Hepatic stellate cell (primary cell): ENCODE data around the gene INHBC.

ENCODE experiments used
- DNase-seq: peaks from one replicate; pipeline ENCODE4 v3.0.0; 2011; ENCODE audit warnings: low spot score

The INHBC gene

DNA sequence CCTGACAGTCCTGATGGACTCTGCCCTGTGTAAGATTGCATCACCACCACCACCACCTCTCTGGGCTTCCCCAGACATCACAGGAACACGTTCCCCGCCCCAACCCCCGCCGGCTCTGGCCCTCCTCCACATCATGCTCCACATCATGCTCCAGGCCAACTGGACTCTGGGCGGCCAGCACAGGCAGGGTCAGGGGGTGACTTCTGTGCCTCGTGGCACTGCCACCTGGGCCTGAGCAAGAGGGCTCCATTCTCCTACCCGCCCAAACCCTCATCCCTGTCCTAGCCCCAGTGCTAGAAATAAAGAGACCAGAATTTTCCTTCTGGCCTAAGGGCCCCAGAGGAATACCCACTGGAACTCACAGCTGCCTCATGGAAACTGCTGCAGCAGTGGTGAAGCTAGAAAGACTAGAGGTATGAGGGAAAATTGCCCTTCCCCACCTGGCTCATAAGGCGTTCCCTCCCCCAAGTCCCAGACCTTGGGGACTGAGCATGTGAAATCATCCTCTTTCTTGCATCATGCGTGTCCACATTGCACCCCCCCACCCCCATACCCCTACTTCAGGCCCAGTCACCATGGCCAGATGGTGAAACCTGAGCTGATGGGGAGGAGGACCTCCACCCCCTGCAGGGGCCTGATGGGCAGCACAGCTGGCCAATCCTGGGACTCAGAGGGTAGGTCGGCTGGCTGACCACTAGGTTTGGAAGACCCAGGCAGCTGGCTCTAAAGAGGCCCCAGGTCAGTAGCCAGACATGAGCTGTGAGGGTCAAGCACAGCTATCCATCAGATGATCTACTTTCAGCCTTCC, 20.2 kb downstream of the INHBC start, which contains the start of gene INHBE:
Gene INHBE (plus strand): TSS at position 742 of the 808 bp plus-strand sequence. CDS start 230 bp downstream, outside the sequence.
- no peak for DNase-seq

DNA sequence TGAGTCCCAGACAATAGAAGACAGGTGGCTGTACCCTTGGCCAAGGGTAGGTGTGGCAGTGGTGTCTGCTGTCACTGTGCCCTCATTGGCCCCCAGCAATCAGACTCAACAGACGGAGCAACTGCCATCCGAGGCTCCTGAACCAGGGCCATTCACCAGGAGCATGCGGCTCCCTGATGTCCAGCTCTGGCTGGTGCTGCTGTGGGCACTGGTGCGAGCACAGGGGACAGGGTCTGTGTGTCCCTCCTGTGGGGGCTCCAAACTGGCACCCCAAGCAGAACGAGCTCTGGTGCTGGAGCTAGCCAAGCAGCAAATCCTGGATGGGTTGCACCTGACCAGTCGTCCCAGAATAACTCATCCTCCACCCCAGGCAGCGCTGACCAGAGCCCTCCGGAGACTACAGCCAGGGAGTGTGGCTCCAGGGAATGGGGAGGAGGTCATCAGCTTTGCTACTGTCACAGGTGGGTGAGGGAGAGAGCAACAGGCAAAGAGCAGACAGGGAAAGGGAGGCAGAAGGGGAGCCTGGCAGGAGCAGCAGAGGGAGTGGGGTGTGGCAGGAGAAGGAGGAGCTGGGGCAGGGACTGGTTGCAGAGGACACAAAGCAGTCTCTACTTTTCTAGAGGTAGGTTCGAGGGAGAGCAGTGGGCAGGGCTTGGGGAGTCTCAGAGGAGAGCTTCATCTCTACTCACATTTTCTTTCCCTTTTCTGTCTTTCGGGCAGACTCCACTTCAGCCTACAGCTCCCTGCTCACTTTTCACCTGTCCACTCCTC, 21.0 kb downstream of the INHBC start:
- DNase-seq, result no peak

DNA sequence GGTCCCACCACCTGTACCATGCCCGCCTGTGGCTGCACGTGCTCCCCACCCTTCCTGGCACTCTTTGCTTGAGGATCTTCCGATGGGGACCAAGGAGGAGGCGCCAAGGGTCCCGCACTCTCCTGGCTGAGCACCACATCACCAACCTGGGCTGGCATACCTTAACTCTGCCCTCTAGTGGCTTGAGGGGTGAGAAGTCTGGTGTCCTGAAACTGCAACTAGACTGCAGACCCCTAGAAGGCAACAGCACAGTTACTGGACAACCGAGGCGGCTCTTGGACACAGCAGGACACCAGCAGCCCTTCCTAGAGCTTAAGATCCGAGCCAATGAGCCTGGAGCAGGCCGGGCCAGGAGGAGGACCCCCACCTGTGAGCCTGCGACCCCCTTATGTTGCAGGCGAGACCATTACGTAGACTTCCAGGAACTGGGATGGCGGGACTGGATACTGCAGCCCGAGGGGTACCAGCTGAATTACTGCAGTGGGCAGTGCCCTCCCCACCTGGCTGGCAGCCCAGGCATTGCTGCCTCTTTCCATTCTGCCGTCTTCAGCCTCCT, 21.6 kb downstream of the INHBC start:
- no peak for DNase-seq

DNA sequence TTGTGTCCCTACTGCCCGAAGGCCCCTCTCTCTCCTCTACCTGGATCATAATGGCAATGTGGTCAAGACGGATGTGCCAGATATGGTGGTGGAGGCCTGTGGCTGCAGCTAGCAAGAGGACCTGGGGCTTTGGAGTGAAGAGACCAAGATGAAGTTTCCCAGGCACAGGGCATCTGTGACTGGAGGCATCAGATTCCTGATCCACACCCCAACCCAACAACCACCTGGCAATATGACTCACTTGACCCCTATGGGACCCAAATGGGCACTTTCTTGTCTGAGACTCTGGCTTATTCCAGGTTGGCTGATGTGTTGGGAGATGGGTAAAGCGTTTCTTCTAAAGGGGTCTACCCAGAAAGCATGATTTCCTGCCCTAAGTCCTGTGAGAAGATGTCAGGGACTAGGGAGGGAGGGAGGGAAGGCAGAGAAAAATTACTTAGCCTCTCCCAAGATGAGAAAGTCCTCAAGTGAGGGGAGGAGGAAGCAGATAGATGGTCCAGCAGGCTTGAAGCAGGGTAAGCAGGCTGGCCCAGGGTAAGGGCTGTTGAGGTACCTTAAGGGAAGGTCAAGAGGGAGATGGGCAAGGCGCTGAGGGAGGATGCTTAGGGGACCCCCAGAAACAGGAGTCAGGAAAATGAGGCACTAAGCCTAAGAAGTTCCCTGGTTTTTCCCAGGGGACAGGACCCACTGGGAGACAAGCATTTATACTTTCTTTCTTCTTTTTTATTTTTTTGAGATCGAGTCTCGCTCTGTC, 22.3 kb downstream of the INHBC start:
- DNase-seq, result no peak

DNA sequence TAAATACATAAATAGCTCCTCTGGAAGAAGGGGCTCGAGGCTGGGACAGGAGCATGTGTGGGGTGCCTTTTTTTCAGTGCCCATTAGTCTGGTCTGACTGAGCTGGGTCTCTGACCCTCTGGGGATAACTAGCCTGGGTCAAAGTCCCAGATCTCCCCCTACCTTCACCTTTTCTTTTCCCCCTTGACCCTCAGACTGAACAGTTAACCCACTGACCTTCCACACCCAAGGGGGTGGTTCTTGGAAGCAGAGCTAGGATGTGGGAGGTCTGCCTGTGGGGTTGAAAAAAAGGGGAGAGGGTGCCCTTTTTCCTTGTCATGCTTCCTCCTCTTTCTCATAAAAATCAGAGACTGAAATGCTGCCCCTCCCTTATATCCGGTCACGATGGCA, 24.1 kb downstream of the INHBC start:
- DNase-seq, result no peak

DNA sequence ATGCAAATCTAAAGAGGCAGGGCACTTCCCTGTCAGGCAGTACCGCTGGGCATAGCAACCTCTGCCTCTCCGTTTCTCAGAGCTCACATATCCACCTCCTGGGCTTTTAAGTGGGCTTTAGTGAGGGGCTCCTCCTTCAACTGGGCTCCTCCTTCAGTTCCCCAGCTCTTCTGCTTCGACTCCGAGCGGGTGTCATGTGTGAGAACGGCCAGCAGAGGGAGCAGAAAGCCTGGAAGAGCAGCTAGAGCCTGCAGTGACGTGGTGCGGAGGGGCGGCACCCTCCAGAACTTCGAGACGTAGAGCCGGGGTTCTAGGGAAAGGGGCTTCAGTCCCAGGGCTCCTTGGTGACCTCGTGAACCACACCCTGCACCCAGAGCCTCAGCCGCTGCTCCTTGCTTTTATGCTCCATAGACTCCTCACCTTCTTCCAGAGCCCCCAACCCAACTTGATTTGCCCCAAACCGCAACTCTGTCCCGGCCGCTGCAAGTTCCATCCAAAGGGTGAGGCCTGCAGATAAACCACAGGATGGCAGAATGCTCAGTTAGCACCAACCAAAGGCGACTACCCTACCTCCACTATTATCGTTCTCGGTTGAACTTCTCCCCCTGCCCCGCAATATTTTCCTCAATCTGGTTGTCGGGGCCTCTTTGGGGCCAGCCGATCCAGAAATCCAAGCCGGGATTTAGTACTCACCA, 24.6 kb downstream of the INHBC start:
- DNase-seq, result peak; percentile 89

DNA sequence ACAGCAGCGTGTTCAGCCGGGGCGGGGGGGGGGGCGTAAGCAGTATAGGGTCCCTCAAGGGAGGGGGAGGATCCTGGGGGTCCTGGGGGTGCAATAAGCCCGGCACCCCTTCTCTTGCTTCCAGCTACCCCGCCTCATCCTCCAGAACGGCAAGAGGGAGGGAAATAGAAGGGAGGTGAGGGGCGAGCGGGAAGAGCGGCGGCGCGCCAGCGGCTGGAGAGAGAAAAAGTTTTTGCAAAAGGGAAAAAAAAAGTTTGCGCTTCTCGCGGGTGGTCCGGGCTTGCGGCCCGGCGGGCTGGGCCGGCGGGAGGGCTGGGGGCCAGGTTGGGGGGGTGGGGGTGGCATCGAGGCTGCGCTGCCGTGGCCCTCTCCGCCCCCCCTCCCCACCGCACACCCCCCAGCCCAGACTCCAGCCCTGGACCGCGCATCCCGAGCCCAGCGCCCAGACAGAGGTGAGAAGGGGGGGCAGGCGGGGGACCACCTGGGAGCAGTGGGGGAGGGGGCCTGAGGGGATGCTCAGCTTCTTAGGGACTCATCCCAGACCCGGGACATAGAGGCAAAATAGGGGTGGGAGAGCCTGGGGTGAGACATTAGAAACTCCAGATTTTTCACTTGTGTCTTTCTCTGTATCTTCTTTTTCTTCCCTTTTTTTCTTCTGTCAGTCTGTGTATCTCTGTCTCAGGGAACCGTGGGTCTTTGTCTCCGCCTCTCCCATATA, 25.3 kb downstream of the INHBC start, which contains the start of gene GLI1:
Gene GLI1 (plus strand): TSS at position 36 of the 718 bp plus-strand sequence. CDS start 3,907 bp downstream, outside the sequence.
- peak; percentile 78 for DNase-seq

DNA sequence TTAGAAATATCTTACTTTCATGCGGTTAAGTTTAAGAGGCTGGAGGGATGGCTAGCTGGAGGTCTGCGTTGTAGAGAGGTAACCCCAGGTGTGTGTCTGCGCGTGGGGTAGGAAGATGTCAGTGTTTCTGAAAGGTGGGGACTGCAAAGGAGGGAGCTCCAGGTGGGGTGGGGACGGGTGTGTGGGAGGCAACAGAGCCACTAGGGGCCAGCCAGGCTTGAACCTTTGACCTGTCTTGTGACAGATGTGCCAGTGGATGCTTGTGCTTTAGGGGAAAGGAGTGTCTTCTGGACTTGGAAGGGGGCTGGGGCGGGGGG, 25.8 kb downstream of the INHBC start:
- no peak for DNase-seq

DNA sequence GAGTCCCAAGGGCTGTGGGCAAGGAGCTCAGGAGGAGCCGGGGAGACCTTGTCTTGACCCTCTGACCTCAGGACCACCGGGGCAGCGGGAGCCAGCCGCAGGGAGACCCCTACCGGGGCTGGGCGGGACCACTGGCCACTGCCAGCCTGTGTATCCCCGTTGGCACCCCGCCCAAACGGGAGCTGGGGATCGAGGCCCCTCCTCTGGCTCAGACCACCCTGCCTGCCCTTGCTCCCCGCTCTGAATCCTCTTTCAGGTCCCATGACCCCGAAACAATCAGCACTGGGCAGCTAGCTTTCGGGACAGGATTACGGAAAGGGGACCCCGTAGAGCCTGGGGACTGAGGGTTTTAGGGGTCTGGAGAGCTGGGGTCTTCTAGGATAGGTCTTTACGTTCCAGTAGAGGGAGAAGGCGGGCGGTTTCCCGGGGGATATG, 26.3 kb downstream of the INHBC start:
- DNase-seq, result no peak

DNA sequence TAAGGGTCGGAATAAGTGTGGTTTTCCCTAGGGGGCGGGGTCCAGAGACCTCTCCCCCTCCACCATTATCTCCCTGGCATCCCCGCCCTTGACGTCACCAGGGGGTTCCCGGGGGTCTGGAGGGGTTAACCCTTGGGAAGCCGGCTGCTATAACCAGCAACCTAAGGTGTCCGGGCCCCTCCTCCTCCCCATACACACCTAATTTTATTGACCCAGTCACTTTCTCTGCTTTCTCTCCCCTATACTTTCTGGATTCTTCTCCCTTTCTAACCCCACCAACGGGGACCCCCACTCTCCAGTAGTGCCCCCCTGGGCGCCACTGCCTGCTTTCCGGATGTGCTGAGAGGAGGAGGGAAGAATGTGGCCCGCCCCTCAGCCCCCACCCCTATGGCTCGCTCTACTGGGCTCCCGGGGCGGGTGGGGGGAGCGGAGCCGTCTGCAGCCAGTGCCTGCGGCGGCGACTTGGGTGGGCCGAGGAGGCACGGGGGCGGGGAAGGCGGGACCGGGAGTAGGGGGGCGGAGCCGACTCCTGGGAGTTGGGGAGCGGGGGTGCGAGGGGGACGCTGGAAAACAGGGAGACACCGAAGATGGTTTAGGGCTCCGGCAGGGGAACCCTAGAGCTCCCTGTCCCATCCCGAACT, 26.8 kb downstream of the INHBC start:
- DNase-seq, result peak; percentile 85

DNA sequence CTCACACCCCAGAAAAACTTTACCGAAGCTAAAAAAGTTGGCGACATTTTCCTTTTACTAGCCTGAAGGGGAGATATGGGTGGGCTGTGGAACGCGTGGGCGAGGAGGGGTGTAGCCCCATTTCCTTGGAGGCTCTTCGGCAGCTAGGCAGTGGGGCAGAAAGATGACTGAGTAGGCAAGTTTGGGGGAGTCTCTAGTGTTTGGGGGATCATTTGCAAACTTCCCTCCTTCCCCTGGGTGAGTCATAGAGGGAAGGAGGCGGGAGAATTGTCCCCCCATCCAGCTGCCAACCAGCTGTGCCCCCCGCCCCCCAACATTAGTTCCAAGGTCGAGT, 27.3 kb downstream of the INHBC start:
- DNase-seq, result peak; percentile 60

DNA sequence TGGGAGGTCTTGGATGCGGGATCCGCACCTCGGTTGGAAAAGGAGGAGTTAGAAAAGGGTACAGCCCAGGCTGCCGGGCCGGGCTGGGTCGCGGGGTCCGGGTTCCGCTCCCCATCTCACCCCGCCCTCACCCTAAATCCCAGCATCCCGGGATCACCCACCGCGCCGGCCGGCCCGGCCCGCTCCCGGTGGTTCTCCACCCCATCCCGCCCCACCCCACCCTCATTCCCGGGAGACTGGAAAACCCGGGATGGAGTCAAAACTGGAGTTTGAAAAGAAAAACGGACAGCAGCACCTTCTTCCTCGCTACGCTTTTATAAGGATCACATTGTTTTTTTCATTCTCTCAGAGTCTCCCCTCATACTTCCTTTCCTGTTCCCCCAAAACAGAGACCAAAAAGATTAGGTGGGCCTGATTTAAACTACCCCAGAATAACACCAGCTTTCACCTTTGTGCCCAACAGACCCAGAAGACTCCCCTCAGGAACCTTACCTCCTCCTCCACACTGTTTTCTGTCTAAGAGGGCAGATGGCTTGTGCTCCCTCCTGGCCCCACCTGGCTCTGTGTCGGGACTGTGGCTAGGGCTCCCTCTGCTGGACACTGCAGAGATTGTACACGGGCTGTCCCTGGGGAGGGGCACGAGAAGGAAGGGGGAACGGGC, 27.8 kb downstream of the INHBC start:
- peak; percentile 94 for DNase-seq

DNA sequence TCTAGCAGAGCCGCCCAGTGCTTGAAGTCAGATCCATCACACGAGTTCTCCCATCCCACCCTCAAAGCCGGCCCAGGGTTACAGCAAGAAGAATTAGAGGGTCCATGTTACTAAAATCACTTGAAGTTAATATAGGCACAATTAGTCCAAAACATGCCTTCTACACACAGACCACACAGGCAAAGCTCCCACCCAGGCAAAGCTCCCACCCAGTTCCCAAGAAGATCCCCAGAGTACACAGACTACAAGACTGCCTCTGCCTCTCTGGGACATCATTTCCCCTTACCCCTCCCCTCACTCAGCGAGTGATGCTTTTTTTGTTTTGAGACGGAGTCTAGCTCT, 28.3 kb downstream of the INHBC start:
- DNase-seq, result no peak

DNA sequence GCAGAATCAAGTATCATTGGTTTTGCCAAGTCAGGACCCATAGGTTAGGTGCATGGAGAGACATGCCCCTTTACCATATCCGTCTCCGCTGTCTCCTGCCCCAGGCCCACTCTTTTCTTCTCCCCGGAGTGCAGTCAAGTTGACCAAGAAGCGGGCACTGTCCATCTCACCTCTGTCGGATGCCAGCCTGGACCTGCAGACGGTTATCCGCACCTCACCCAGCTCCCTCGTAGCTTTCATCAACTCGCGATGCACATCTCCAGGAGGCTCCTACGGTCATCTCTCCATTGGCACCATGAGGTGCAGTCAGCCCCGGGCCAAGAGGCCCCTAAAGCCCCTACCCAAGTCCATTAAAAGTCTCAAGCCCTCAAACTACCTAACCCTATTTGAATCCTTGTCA, 30.0 kb downstream of the INHBC start:
- DNase-seq, result no peak

DNA sequence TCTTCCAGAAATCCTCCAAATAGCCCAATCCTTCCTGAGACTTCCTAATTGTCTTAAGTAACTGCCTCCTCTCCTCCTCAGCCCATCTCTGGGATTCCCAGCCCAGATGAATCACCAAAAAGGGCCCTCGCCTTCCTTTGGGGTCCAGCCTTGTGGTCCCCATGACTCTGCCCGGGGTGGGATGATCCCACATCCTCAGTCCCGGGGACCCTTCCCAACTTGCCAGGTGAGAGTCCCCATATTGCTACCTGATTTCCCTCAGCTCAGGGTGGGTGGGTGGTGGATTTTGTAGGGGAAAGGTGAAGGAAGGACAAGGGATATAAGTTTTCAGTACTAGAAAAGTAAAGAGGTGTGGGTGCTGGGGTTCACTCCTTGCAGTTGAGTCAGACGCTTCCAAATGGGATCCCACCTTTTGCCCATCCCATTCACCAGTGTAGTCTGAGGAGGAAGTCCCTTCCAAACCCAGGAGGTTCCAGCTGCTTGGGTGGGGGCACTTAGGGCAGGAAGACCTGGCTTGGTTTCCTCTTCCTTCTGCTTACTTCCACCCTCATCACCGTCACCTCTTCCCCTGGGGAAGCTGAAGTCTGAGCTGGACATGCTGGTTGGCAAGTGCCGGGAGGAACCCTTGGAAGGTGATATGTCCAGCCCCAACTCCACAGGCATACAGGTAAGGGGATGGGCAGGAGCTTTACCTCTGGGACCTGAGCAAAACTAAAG, 30.6 kb downstream of the INHBC start:
- no peak for DNase-seq

DNA sequence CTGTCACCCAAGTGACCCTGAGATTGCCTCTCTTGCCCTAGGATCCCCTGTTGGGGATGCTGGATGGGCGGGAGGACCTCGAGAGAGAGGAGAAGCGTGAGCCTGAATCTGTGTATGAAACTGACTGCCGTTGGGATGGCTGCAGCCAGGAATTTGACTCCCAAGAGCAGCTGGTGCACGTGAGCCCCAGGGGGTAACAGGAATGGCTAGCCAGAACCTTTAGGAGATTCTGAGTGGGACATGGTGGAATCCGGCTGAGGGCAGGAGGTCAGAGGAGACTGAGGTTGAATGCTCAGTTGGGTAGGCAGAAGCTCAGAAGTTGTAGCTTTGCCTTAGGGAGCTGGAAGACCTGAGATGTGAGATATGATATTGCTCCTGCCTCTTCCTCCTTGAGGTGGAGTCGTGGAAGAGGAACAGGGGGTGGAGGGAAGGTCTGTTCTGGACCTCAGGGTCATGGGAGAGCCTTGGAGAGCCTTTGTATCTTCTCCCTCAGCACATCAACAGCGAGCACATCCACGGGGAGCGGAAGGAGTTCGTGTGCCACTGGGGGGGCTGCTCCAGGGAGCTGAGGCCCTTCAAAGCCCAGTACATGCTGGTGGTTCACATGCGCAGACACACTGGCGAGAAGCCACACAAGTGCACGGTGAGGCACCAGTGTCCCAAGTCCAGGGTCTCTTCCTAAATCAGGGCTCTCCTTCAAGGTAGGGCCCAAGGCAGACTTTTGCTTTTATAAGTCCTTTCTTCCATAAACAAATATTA, 31.3 kb downstream of the INHBC start:
- DNase-seq, result no peak

DNA sequence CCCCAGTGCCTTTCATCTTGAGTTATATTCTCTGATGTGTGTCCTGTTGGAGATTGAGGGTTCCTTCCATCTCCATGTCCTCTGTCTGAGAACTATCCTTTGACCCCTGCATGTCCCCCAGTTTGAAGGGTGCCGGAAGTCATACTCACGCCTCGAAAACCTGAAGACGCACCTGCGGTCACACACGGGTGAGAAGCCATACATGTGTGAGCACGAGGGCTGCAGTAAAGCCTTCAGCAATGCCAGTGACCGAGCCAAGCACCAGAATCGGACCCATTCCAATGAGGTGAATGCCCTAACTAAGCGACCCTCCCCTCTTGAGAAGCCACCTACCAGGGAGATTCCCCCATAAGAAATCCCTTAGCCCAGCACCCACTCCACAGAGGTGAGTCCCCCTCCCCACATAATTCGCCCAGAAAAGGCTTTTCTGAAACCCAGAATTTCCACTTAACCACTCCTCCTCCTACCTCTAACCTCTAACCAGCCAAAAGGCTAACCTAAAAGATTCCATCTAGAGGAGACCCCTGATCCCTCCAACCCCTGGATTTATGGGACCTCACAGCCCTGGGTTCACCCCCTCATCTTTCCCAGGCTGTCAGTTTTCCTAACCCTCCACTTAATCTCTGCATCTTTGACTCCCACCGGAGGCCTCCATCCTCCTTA, 32.8 kb downstream of the INHBC start:
- no peak for DNase-seq

DNA sequence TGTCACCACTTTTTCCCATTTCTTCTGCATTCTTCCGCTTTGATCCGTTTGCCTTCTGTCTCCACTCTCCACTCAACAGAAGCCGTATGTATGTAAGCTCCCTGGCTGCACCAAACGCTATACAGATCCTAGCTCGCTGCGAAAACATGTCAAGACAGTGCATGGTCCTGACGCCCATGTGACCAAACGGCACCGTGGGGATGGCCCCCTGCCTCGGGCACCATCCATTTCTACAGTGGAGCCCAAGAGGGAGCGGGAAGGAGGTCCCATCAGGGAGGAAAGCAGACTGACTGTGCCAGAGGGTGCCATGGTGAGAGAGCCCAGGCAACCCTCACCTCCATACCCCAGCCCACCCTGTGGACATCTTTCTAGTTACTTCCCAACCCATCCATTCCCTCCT, 33.3 kb downstream of the INHBC start:
- no peak for DNase-seq
